ENCODE measurements around the gene ASCL1.

The ASCL1 gene

GRCh38 chr12:102960766-102961465 is 3.4 kb downstream of the ASCL1 start:
- TF ChIP-seq EZH2phosphoT487 (conservative IDR thresholded peaks at IDR 0.05; ENCODE audit: low read length) (no peak), CTCF (IDR thresholded peaks at IDR 0.05; ENCODE audit: insufficient read depth, low read length, poor library complexity, severe bottlenecking) (no peak)

GRCh38 chr12:102961466-102961855 is 4.0 kb downstream of the ASCL1 start:
- H3K9ac ChIP-seq (ENCODE audit: low read length): no peak overlapping the region
- no peaks in the 10 kb centered on the region for H3K79me2 ChIP-seq (ENCODE audit: insufficient read depth, low read length)
- H2AFZ ChIP-seq (ENCODE audit: low read depth, low read length, severe bottlenecking): no peak overlapping the region
- H3K36me3 ChIP-seq (ENCODE audit: low read length): no peaks in the 10 kb centered on the region
- H4K20me1 ChIP-seq (ENCODE audit: low read depth, low read length): no peaks in the 10 kb centered on the region
- H3K27ac ChIP-seq (ENCODE audit: low read depth, low read length): no peak overlapping the region
- no peak overlapping the region for H3K4me3 ChIP-seq (ENCODE audit: insufficient read depth, low read length, poor library complexity, severe bottlenecking)
- H3K9me2 ChIP-seq (replicated peaks; ENCODE audit: insufficient read depth, low read length): no peaks in the 10 kb centered on the region
- H3F3A ChIP-seq (ENCODE audit: insufficient read depth): no peaks in the 10 kb centered on the region
- TF ChIP-seq CTCF (IDR thresholded peaks at IDR 0.05; ENCODE audit: insufficient read depth, low read length, poor library complexity, severe bottlenecking): no peak
- TF ChIP-seq EZH2phosphoT487 (conservative IDR thresholded peaks at IDR 0.05; ENCODE audit: low read length): no peak
- no peaks in the 10 kb centered on the region for H3K9me3 ChIP-seq (ENCODE audit: insufficient read depth, low read length)
- no peak overlapping the region for H3K4me2 ChIP-seq (ENCODE audit: low read depth, low read length, poor library complexity, severe bottlenecking)
- no peaks in the 10 kb centered on the region for H3K27me3 ChIP-seq (ENCODE audit: low read length)

More at GRCh38 chr12:102960766-102961465, 3.4 kb downstream of the ASCL1 start:
- H3K36me3 ChIP-seq (ENCODE audit: low read length): no peaks in the 10 kb centered on the region
- no peak overlapping the region for H3K4me2 ChIP-seq (ENCODE audit: low read depth, low read length, poor library complexity, severe bottlenecking)
- H3K9me2 ChIP-seq (replicated peaks; ENCODE audit: insufficient read depth, low read length): no peaks in the 10 kb centered on the region
- H3K4me3 ChIP-seq (ENCODE audit: insufficient read depth, low read length, poor library complexity, severe bottlenecking): no peak overlapping the region
- H3K27ac ChIP-seq (ENCODE audit: low read depth, low read length): no peak overlapping the region
- H3K9ac ChIP-seq (ENCODE audit: low read length): no peak overlapping the region
- no peaks in the 10 kb centered on the region for H3K27me3 ChIP-seq (ENCODE audit: low read length)
- no peak overlapping the region for H2AFZ ChIP-seq (ENCODE audit: low read depth, low read length, severe bottlenecking)
- no peaks in the 10 kb centered on the region for H3F3A ChIP-seq (ENCODE audit: insufficient read depth)
- H3K9me3 ChIP-seq (ENCODE audit: insufficient read depth, low read length): no peaks in the 10 kb centered on the region
- no peaks in the 10 kb centered on the region for H3K79me2 ChIP-seq (ENCODE audit: insufficient read depth, low read length)
- no peaks in the 10 kb centered on the region for H4K20me1 ChIP-seq (ENCODE audit: low read depth, low read length)

GRCh38 chr12:102962532-102962931 is 5.1 kb downstream of the ASCL1 start:
- H3K9me2 ChIP-seq (replicated peaks; ENCODE audit: insufficient read depth, low read length): no peaks in the 10 kb centered on the region
- H3K9ac ChIP-seq (ENCODE audit: low read length): no peak overlapping the region
- H3K9me3 ChIP-seq (ENCODE audit: insufficient read depth, low read length): no peaks in the 10 kb centered on the region
- H3K4me3 ChIP-seq (ENCODE audit: insufficient read depth, low read length, poor library complexity, severe bottlenecking): no peak overlapping the region
- TF ChIP-seq CTCF (IDR thresholded peaks at IDR 0.05; ENCODE audit: insufficient read depth, low read length, poor library complexity, severe bottlenecking) (no peak), EZH2phosphoT487 (conservative IDR thresholded peaks at IDR 0.05; ENCODE audit: low read length) (no peak)
- no peak overlapping the region for H2AFZ ChIP-seq (ENCODE audit: low read depth, low read length, severe bottlenecking)
- H3K27me3 ChIP-seq (ENCODE audit: low read length): no peaks in the 10 kb centered on the region
- no peak overlapping the region for H3K4me2 ChIP-seq (ENCODE audit: low read depth, low read length, poor library complexity, severe bottlenecking)
- no peak overlapping the region for H3K27ac ChIP-seq (ENCODE audit: low read depth, low read length)
- no peaks in the 10 kb centered on the region for H4K20me1 ChIP-seq (ENCODE audit: low read depth, low read length)
- no peaks in the 10 kb centered on the region for H3K36me3 ChIP-seq (ENCODE audit: low read length)
- H3F3A ChIP-seq (ENCODE audit: insufficient read depth): no peaks in the 10 kb centered on the region
- H3K79me2 ChIP-seq (ENCODE audit: insufficient read depth, low read length): no peaks in the 10 kb centered on the region

Data from SU-DHL-6 (cell line).